Ascending aorta (tissue), 2 donors: ENCODE measurements around the gene MROH2B. TPM values are rescaled to one million over a fixed set of nuclear protein-coding genes. Genes with fewer than 3 reads are reported as not detected.
"Not testable (repeated sequence)": the region's sequence is repeated elsewhere in the genome, so short reads cannot be mapped to it uniquely, and the experiment has no call there.

Experiments used
- DNase-seq, 2 donors: peaks; one replicate each; pipeline ENCODE4 v3.0.0-alpha.2; 2019; ENCODE audit warnings: low spot score in 2 of 2
- H3K27ac ChIP-seq, 2 donors: fragments of 200-600 bp; sonication (generic); one replicate each; pipeline ENCODE4 v1.5.1; 2016 to 2017; ENCODE audit warnings: mild to moderate bottlenecking in 1 of 2
- H3K27me3 ChIP-seq: fragments of 200-600 bp; sonication (generic); one replicate; pipeline ENCODE4 v1.5.1; 2017
- H3K36me3 ChIP-seq, 2 donors: fragments of 200-600 bp; sonication (generic); one replicate each; pipeline ENCODE4 v1.5.1; 2016
- H3K4me1 ChIP-seq, 2 donors: fragments of 200-600 bp; sonication (generic); one replicate each; pipeline ENCODE4 v1.5.1; 2016 to 2017; ENCODE audit warnings: mild to moderate bottlenecking in 1 of 2
- H3K4me3 ChIP-seq, 2 donors: fragments of 200-600 bp; sonication (generic); one replicate each; pipeline ENCODE4 v1.5.1; 2016 to 2017; ENCODE audit warnings: mild to moderate bottlenecking in 1 of 2
- H3K9me3 ChIP-seq, 2 donors: fragments of 200-600 bp; sonication (generic); one replicate each; pipeline ENCODE4 v1.5.1; 2016
- CTCF ChIP-seq, 3 experiments: fragments of 200-600 bp in 2 of 3; fragments of 450-650 bp in 1 of 3; sonication (generic) in 2 of 3; IDR thresholded peaks; one replicate each; pipeline ENCODE4 v1.5.1; 2016 to 2019; ENCODE audit warnings: antibody characterized with exemption in 3 of 3, mild to moderate bottlenecking in 1 of 3, moderate library complexity in 1 of 3
- intact Hi-C: fragments of 100-400 bp; cut with DNase I; formaldehyde crosslinking; loops from one replicate; pipeline ENCODE4 v1.15.1; 2023
- total RNA-seq: library from RNA; depleted of rRNA; stranded (reverse); fragments of >200 nt; gene quantifications from one replicate; pipeline ENCODE4 v1.1.0, GENCODE V29; 2016

The MROH2B gene
- total RNA-seq, 1 donor from 2014 or later = not detected

- no peak for DNase-seq
- Histone ChIP-seq H3K27ac (no peak overlapping the region), H3K36me3 (no peaks in the 10 kb centered on the region), H3K4me3 (no peak overlapping the region), H3K4me1 (no peaks in the 10 kb centered on the region), H3K9me3 (no peaks in the 10 kb centered on the region), H3K27me3 (no peaks in the 10 kb centered on the region)
- TF ChIP-seq CTCF (IDR thresholded peaks at IDR 0.05) = no peak
- intact Hi-C loops = no loop called here
Measured at GRCh38 chr5:41032973-41033372, 38.2 kb downstream of the MROH2B start.

DNA sequence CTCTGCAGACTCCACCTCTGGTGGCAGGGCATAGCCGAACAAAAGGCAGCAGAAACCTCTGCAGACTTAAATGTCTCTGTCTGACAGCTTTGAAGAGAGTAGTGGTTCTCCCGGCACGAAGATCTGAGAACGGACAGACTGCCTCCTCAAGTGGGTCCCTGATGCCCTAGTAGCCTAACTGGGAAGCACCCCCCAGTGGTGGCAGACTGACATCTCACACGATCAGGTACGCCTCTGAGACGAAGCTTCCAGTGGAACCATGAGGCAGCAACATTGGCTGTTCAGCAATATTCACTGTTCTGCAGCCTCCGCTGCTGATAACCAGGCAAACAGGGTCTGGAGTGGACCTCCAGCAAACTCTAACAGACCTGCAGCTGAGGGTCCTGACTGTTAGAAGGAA is 48.5 kb downstream of the MROH2B start:
- intact Hi-C loops, H3K27ac ChIP-seq, H3K27me3 ChIP-seq, H3K9me3 ChIP-seq, H3K36me3 ChIP-seq, H3K4me1 ChIP-seq, H3K4me3 ChIP-seq, DNase-seq: not testable (repeated sequence)

GRCh38 chr5:41012318-41012717 is 58.8 kb downstream of the MROH2B start:
- intact Hi-C loops = no loop called here
- H3K27me3 ChIP-seq = no peaks in the 10 kb centered on the region
- H3K9me3 ChIP-seq = no peaks in the 10 kb centered on the region
- H3K4me3 ChIP-seq = no peak overlapping the region
- H3K36me3 ChIP-seq = no peaks in the 10 kb centered on the region
- no peaks in the 10 kb centered on the region for H3K4me1 ChIP-seq
- TF ChIP-seq CTCF (IDR thresholded peaks at IDR 0.05) = no peak
- H3K27ac ChIP-seq = no peak overlapping the region
- DNase-seq = no peak

DNA sequence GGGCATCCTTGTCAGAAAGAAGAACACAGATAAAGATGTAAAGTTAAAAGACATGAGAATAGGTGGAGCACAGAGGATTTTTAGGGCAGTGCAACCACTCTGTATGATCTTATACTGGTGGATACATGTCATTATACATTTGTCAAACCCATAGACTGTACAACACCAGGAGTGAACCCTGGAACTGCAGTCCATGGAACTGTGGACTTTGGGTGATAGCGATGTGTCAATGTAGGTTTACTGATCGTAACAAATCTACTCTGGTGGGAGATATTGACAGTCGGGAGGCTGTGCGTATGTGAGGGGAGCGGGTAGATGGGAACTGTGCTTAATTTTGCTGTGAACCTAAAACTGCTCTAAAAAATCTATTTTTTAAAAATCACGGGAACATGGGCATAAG is 60.6 kb downstream of the MROH2B start:
- no peak overlapping the region for H3K27ac ChIP-seq
- no peaks in the 10 kb centered on the region for H3K27me3 ChIP-seq
- H3K4me3 ChIP-seq = no peak overlapping the region
- intact Hi-C loops = no loop called here
- no peaks in the 10 kb centered on the region for H3K4me1 ChIP-seq
- H3K36me3 ChIP-seq = no peaks in the 10 kb centered on the region
- no peaks in the 10 kb centered on the region for H3K9me3 ChIP-seq
- no peak for TF ChIP-seq CTCF (IDR thresholded peaks at IDR 0.05)
- DNase-seq = no peak

- Histone ChIP-seq H3K9me3 (no peaks in the 10 kb centered on the region), H3K27ac (no peak overlapping the region), H3K36me3 (no peaks in the 10 kb centered on the region), H3K4me1 (no peaks in the 10 kb centered on the region), H3K27me3 (no peaks in the 10 kb centered on the region), H3K4me3 (no peak overlapping the region)
- intact Hi-C loops = no loop called here
- no peak for DNase-seq
- TF ChIP-seq CTCF (IDR thresholded peaks at IDR 0.05) = no peak
Measured at GRCh38 chr5:41009232-41009631, 61.9 kb downstream of the MROH2B start.

GRCh38 chr5:41004931-41005330 is 66.2 kb downstream of the MROH2B start:
- Histone ChIP-seq H3K4me3 (no peak overlapping the region), H3K36me3 (no peaks in the 10 kb centered on the region), H3K27me3 (no peaks in the 10 kb centered on the region), H3K4me1 (no peaks in the 10 kb centered on the region), H3K27ac (no peak overlapping the region), H3K9me3 (no peaks in the 10 kb centered on the region)
- no peak for DNase-seq
- intact Hi-C loops = no loop called here
- TF ChIP-seq CTCF (IDR thresholded peaks at IDR 0.05) = no peak
